ENCODE data around the gene YEATS2.
A peak's percentile ranks its signal among the peaks of the same experiment; 100 is the strongest.

Gene YEATS2

DNA sequence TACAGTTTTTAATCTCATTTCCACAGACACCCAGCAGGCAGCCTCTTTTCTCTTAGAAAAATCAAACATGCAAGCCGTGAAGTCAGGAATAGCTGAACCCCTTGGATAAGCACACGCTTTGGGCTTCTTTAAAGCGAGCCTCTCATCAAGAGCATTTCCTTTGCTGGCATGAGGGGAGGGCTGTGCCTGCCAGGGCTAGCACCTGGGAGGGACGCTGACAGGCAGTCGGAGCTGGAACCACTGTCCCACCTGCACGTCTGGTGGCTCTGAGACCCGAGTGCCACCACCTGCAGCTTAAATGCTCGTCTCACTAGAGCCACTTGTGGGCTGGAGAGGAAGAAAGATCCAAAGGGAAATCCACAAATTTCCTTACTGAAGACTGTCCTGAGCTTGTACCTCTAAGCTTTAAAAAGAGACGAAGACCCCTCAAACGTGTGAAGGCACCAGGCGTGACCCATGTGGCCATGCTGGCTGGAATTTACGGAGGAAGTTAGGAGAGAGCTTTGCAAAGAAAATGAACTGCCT, 118.4 kb downstream of the YEATS2 start:
- DNase-seq = peak in 1 of 2 experiments; percentile 35

DNA sequence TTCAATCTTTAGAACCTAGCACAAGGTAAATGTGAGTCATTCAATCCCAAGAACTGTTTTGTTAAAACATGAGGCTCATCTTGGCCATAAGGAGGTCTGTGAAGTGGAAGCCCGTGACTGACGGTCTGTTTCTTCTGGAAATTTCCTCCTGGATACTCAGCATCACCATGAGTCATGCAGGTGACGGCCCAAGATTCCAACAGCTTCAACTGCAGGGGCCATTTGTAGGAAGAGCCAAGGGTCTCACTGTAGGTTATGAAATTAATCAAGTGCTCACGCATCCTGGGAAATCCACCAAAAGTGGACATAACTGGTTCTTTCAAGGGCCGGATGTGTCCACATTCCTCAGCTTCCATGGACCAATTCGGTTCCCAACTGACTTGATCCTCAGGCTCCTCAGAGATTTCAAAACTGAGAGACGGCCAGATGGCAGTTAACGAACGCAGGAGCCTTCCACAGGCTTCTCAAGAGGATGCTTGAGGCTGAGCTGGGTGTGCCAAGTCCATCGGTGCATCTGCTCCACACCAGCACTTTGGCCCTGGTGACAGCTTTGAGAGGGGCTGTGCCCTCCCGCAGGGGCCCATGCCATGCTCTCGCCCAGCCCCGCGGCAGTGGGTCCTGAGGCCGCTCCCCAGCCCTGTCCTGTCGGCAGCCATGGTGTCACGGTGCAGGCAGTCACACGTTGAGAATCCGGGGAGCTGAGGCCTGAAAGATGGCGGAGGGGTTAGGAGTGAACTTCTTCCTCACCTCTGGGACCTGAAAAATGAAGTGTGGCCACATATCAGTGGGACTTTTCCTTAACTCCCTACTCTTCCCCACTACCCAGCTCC, 119.3 kb downstream of the YEATS2 start:
- DNase-seq = peak; percentile 94 to 98

DNA sequence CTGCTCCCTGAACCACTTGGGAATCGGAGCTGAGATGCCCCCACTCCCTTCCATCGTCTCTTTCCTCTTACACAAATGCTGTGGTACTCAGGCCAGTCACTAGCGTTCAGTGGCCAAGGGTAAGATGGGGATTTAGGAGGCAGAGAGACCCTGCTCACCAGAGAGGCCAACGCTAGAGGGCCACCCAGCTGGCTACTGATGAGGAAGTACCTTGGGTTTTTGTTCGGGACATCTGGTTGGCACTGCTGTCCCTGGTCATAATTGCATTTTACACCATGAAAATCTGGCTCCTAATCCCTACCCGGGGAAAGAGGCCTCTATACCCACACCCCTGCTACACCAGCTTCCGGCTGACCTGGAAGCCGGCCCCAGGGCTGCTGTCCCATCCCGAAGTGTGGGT, 120.0 kb downstream of the YEATS2 start:
- DNase-seq = peak; percentile 95 to 97

DNA sequence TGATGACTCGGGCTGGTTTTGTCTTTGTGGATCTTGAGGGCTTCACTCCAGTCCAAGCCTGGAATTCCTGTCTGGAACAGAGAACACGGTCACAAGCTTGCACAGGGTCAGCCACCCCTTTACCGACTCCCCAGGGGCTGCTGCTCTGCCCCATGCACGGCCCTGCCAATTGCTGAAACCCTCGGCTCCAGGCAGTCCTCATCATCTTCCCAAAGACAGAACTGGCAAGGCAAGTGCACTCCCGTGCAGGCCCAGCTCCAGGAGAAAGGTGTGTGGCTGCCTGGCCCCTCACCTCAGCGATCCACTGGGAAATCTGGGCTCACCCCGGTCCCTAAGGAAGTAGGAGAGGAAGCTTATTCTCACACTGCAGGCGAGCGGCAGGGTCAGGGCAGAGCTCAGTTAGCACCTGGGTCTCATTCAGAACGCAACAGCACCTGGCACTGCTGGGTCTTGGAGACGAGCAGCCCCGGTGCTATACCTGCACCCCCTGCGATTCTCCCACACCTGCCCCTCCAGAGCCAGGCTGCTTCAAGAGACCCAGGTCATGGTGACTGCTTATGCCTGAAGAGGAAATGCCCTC, 120.5 kb downstream of the YEATS2 start:
- no peak for DNase-seq

DNA sequence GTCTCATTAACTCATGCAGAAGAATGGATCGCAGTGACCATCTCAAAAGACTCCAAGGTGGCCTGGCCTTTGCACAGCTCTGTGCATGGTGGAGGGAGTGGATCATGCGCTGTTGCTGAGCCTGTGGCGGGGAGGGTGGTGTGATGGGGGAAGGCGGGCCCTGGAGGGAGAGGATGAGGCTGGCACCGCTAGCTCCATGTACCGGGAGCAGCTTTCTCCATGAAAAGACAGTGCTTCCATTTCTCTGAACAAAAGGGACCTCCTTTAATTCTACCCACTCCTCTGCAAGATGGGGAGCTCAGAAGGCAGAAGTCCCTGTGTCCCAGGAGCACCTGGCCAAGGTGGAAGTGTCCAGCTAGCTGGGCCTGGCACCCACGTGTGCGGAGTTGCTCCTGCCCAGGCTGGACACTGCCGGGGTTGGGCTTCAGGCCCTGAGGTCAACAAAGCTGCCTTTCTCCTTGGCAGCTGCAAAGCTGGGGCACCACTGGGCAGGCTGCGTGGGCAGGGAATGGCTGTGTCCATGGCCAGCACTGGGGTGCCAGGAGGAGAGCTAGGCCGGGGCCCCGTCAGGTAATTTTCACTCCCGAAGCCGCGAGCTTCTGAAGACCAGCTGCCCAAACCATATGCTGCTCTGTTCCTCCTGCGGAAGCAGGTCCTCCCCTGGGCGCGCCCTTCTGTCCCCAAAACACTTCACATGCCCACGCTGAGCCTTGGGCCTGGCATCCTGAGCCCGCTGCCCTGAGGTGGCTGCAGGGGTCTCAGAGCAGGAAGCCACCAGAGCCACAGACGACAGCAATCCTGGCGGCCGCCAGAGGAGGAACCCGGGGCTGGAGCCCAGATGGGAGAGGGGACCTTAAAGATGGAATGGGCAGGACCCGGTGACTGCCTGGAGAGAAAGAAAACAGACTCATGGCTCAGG, 121.4 kb downstream of the YEATS2 start:
- DNase-seq = peak; percentile 62 to 90

DNA sequence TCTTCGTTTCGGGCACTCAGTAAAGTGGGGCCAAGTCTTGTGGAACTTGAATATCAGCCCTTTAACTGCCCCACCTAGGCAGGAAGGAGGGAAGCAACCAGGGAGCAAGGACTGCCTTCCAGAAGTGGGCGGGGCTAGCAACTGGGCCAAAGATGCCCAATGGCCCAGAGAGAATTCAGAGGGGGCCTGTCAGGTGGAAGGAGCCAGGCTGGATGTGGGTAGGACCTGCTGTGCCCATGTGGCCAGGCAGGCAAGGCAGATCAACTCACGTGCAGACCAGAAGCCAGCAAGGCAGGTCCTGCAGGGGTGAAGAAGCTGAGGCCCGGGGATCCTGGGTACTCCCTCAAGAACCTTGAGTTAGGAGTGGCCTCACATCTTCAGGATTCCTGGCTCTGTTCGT, 122.2 kb downstream of the YEATS2 start:
- DNase-seq = peak in 1 of 2 experiments; percentile 26

DNA sequence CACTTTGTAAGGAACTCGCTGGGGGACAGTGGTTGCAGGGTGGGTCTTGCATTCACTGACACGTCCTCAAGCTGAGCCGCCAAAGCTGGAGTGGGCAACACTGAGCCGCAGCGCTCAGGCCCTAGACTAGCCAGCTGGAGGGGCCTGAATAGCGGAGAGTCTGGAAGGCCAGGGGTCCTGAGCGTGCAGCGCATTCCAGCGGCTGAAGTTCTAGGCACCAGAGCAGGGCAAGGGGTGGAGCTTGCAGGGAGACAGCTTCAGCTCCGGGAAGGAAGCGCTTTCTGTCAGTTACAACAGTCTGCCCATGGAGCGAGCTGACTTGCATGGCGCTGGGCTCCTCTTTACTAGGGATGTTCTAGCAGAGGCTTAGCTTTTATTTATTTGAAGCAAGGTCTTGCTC, 125.0 kb downstream of the YEATS2 start:
- no peak for DNase-seq

DNA sequence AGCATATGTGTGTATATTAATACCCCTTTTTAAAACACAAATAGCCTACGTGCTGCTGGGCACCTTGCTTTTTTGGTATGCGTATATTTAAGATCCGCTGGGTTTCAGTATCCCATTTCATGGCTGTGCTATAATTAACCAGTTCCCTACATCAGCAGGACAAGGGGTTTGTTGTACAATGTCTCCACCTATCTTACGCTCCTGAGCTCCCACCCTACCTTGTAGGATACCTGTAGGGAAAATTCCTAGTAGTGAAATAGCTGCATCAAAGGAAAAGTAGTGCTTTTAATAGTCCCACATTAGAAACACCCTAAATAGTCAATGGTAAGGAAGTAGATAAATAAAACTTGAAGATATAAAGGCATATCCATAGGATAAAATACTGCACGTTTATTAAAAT, 126.4 kb downstream of the YEATS2 start:
- DNase-seq = peak in 1 of 2 experiments; percentile 85

DNA sequence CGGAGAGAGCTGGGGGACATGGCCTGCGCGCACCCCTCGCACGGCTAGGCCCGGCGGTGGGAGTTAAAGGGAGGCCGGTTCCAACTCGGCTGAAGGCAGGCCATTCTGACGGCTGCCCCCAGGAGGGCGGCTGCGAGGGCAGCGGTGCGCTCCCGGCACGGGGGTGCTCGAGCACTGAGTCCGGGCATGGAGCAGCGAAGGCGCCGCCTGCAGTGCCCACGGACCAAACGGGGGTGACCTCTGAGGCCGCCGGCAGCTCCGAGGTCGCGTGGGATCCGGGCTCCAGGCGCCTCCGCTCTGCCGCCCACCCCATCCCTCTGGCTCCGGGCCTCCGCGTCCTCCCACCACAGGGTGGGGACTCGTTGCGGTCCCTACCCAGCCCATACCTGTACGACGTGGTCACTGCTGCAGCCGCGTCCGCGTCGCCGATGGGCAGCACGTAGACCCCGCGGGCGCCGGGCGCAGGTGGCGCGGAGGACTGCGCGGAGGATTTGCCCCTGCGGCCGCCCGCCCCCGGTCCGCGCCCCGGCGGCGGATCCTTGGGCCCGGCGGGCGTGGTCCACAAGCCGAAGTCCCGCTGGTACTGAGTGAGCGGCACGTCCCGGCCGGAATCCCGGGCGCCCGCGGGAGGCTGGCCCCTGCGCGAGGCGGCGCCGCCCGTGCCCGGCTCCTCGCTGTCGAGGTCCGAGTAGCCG, 127.3 kb downstream of the YEATS2 start:
- DNase-seq = peak in 1 of 2 experiments; percentile 48

DNA sequence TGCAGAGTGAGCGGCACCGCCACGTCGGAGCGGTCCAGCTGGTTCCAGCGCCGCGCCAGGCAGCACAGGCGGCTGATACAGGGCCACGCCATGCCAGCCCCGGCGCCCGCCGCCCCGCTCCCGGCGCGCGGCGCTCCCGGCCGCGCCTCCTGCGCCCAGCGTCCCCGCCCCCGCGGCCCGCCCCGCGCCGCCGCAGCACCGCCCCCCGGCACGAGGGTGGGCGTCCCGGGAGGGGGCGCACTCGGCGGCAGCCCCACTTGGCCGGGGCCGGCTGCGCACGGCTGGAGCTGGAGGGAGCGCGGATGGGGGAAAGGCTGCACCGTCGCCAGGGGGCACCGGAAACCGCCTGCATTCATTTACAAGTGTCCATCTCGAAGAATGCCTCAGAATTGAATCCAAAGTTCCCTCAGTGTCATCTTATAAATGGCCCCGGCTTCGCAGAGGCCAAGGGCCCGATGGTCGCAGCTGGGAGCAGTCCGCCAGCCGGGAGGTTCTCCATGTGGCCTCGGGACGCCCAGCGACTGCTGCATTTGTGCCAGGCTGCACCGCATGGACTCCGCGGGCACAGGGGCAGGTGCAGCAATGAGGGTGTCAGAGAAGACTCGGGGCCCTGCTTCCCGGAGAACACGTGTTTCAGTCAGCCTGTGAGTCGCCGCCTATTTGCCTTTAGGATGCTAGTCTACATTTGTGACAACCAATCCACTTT, 128.0 kb downstream of the YEATS2 start, which contains the start of gene MAP6D1:
TSS of gene MAP6D1 (minus strand) at position 122 of the 706 bp plus-strand sequence. CDS start at position 92, 30 bp downstream.
- DNase-seq = peak; percentile 60 to 84

DNA sequence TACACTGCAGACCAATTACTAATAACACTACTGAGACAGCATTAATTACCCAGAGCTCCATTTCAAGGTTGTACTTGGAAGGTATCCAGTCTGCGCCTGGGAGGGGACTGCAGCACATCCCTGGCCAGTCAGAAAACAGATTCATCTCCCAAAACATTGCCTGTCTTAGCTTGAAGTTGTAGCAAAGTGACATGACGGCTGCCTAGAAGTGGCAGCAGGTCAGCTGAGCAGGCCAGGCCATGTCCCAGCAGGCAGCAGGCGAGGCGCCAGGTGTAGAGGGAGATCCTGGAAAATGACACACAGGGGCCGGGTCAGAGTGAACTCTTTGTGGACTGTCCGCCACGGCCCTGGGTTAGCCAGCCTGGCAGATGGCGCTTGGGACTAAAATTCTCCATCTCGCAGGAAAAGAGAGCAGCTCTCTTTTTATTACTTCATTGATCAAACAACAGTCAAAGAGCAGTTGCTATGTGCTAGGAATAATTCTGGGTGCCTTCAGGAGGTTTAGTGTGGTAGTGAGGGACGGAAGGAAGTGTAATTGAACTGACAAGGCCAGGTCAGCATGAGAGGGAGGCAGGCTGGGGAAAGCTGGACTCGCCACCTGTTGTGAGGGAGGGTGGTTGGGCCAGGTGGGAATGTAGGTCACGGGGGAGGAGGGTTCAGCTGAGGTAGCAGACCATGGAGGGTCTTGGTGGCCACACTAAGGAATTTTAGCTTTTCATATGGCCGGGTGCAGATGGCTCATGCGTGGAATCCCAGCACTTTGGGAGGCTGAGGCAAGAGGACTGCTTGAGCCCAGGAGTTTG, 129.1 kb downstream of the YEATS2 start:
- DNase-seq = no peak

DNA sequence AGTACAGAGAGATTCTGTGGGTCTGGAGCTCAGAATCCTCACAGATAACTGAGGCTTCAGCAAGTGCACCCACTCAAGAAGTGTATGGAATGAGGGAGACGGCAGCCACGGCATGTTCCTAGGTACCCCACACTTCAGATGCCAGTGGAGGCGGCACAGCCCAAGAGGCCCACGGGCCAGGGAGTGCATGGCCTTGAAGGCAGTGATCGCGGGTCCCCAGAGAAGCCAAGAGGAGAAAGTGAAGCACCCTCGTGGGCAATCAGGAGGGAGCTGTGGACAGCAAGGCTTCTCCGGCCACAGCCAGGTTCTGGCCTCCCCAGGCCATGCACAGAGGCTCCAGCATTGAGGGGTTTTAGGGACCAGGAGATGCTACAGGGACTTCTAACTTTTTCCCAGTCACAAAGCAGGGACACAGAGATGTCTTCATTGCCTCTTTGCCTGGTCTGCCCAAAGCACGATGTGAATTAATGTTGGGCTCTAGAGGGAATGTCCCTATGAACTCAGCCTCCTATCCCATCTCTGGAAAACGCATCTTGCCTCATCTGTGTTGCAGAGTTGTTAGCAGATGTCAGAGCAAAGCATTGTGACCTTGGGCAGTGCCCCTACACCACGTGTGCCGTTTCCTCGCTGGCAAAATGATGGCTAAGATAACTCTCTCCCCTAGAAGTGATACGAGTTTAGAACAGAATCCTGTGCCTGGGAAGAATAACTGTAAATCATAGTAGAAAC, 130.4 kb downstream of the YEATS2 start:
- no peak for DNase-seq

DNA sequence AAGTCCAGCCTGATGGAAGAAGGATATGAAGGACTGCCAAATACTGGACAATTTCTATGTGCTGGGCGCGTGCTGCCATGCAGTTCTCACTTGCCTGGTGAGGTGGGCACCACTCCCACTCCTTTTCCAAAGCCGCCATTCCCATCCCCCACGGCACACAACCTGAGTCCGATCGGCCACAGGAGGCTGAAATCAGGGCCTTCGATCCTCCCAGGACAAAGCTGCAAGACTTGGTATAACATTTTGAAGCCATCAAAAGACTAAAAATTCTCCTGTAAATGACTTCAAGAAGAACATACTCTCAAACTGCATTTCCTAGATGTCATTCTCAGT, 130.9 kb downstream of the YEATS2 start:
- DNase-seq = no peak

DNA sequence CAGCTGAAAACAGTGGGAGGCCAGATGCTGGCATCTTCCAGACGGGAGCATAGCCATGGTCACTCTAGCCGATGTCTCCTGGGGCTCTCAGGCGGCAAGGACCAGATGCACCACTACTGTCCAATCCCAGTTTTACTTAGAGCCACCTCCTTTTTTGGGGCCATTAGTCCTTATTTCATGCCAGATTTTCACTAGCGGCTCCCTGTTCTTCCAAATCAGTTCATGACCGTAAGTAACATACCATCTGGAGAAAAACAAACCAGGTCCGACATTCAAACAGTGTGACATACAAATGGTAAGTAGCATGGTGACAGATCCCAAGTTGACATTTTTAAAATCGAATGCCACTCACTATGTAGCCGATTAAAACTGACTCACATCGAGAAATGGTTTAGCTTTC, 131.9 kb downstream of the YEATS2 start:
- DNase-seq = no peak

DNA sequence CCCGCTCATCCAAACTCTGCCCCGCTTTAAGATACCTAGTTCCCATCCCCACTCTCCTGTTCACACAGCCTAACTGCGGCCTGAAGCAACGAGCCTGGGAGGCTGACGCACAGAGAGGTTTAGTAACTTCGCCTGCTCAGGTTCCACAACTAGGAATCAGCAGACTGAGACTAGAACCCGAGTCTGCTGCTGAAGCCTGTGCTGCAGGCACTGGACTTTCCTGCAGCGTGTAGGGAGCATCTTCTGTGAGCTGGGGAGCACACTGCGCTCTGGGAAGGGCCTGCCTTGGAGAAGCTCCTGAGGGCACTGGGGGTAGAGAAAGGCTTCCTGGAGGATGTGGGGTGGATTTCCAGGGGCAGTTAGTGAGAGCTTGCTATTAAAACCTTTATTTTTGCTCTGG, 132.6 kb downstream of the YEATS2 start:
- DNase-seq = no peak

DNA sequence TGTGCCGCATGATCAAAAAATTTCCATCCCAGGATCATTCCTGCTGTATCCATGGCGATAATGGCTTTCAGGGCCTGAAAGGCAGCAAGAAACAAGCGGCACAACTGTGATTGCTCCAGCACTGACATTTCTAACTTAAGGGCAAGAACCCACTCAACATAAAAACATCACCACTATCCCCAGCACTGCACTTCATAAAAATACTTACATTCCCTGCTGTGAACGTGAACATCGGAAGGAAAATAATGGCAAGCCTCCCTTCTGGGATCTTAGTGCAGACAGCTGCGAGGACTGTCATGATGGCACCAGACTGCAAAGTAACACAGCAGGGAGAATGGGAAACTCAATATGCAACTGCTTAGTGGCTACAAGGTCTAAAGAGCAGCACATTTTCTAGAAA, 135.9 kb downstream of the YEATS2 start:
- DNase-seq = no peak

DNA sequence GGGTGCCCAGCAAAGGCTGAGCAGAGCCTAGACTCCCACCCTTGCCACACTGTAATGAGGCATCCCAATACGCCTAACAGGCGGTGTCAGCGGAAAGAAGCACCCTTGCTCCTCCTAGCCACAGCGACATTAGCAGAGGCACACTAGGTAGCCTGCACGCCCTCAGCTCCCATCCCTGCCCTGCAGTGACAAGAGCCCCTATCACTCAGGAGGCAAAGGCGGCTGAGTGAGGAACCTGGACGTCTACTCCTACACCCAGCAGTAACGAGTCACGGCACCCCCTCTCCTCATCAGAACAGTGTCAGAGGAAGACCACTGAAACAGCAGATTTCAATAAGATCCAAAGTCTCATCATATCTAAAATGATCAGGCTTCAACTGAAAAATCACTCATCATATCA, 139.8 kb downstream of the YEATS2 start:
- no peak for DNase-seq

DNA sequence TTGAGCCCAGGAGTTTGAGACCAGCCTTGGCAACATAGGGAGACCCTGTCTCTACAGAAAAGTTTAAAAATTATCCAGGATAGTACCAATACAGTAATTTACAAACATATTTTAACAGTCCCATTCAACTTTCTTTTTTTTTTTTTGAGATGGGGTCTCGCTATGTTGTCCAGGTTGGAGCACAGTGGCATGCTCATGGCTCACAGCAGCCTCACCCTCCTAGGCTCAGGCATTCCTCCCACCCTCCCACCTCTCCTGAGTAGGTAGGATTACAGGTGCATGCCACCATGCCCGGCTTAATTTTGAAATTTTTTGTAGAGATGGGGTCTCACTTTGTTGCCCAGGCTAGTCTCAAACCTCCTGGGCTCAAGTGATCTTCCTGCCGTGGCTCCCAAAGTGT, 140.3 kb downstream of the YEATS2 start:
- DNase-seq = no peak

DNA sequence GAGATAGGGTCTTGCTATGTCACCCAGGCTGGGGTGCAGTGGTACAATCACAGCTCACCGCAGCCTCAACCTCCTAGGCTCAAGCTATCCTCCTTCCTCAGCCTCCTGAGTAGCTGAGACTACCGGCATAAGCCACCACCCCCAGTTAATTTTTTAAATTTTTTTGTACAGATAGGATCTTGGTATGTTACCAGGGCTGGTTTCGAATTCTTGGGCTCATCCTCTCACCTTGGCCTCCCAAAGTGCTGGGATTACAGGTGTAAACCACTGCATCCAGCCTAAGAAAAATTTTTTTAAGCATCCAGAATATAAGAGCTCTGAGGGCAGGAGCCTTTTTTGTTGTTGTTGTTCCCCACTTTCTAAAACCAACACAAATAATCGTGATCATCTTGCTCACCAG, 142.2 kb downstream of the YEATS2 start:
- no peak for DNase-seq

DNA sequence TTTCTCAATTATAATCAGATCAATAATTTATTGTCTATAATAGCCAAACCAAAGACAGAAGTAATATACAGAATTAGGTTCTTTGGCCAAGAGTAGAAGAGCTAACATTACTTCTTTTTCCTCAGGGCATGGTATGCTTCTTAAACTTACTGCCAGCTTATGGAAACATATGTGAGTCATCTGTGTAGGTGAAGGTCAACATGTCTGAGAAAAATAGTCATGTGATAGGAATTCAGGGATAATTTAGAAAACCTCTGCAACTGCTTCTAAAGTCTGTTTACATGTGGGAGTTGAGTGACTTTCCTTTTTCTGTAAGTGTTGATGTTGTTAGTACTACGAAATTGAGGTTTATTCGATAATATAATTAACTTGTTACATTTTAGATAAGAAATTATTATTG, 147.0 kb downstream of the YEATS2 start:
- no peak for DNase-seq
